ENCODE measurements around the gene ANKFY1. TPM values are rescaled to one million over a fixed set of nuclear protein-coding genes. Genes with fewer than 3 reads are reported as not detected.

The ANKFY1 gene
- total and polyA plus RNA-seq, 9 of the 15 experiments (the other 6 are each of a cell fraction or from before 2014, with no cell fraction given): 4.3 to 25.6 (median 12.2) TPM

DNA sequence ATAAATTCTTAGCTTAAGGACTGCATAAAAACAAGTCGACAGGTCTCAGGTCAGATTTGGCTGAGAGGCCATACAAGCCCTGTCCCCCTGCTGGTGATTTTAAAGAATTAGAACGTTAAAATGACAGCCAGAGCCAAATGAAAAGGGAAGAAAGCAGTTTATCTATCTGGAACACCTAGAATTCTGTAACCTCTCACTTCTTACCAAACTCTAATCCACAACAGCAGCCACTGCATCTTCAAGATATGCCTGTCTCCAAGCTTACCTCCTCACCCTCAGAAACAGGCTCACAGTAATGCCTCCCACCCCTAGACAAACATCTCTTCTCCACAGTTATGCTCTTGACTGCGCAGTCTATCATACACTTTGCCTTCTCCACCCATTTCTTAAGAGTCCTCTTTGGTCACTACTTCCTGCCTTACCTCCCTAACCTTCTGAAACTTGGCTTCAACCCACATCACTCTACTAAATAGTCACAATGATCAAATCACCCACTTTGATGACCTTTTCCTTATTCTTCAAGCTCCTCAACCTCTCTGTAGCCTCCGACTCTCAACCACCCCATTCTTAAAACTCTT is 14.2 kb downstream of the ANKFY1 start (continued):
- TF ChIP-seq TEAD2 (tag; IDR thresholded peaks at IDR 0.05) (no peak), SLC30A9 (CRISPR knock-in tag; IDR thresholded peaks at IDR 0.05) (no peak), CTCFL (IDR thresholded peaks at IDR 0.05; ENCODE audit: borderline replicate concordance, insufficient read depth, low read depth, low read length, poor library complexity, severe bottlenecking) (no peak), ZHX1 (conservative IDR thresholded peaks at IDR 0.05; ENCODE audit: low read length) (no peak), SREBF1 (IDR thresholded peaks at IDR 0.05; ENCODE audit: borderline replicate concordance, low read depth, low read length) (no peak), BRD9 (IDR thresholded peaks at IDR 0.05; ENCODE audit: low read depth, partially characterized antibody) (no peak), ZFP91 (CRISPR knock-in tag; IDR thresholded peaks at IDR 0.05) (no peak), HNRNPH1 (optimal IDR thresholded peaks at IDR 0.05; ENCODE audit: low read depth, low read length) (no peak), KLF1 (tag; IDR thresholded peaks at IDR 0.05) (no peak), KDM5B (IDR thresholded peaks at IDR 0.05; ENCODE audit: insufficient replicate concordance, low read depth, low read length) (no peak), TCF7L2 (IDR thresholded peaks at IDR 0.05; ENCODE audit: low read depth, low read length) (no peak), RFX1 (IDR thresholded peaks at IDR 0.05) (no peak), STAG1 (CRISPR knock-in tag; IDR thresholded peaks at IDR 0.05; ENCODE audit: borderline replicate concordance) (no peak), ZMIZ1 (IDR thresholded peaks at IDR 0.05; ENCODE audit: low read depth in 2 of 2, low read length in 2 of 2) (peak in 1 of 2 experiments; percentile 88; a peak in 1 of 4 replicates), U2AF1 (optimal IDR thresholded peaks at IDR 0.05; ENCODE audit: low read depth, low read length) (no peak)

Measured in K562 (cell line).